Measurements from ENCODE around the gene RGS10. TPM values are rescaled to one million over a fixed set of nuclear protein-coding genes. Genes with fewer than 3 reads are reported as not detected.
A peak's percentile ranks its signal among the peaks of the same experiment; 100 is the strongest.

RGS10 gene
- total and polyA plus RNA-seq, 2 experiments from 2014 or later = 26.9 to 40.3 TPM

GRCh38 chr10:119483839-119484238, 58.7 kb downstream of the RGS10 start:
- H3K27me3 ChIP-seq (replicated peaks; ENCODE audit: insufficient read depth) = peaks cover 9% of the 10 kb centered on the region
- 54 to 57% methylated on average over 9 of the region's 9 CpGs for WGBS, 2 experiments (ENCODE audit: low coverage in 1 of 2, low lambda C conversion rate in 2 of 2, missing lambda C conversion rate in 2 of 2)
- H3K79me2 ChIP-seq (ENCODE audit: insufficient read depth) = no peaks in the 10 kb centered on the region
- H3K4me2 ChIP-seq (ENCODE audit: unreplicated experiment) = no peak overlapping the region
- H2AFZ ChIP-seq = no peak overlapping the region
- H3K9me2 ChIP-seq (ENCODE audit: insufficient read depth) = no peaks in the 10 kb centered on the region
- in situ Hi-C loops (cut with MboI) = no loop called here
- H3K27ac ChIP-seq = no peak overlapping the region
- no peaks in the 10 kb centered on the region for H3F3A ChIP-seq (ENCODE audit: insufficient read depth)
- TF ChIP-seq EZH2 (IDR thresholded peaks at IDR 0.05; ENCODE audit: insufficient read depth, poor library complexity, severe bottlenecking) (no peak), EZH2phosphoT487 (IDR thresholded peaks at IDR 0.05; ENCODE audit: insufficient read depth, low read depth) (no peak)
- no peak overlapping the region for H3K4me3 ChIP-seq
- no peaks in the 10 kb centered on the region for H3K36me3 ChIP-seq (ENCODE audit: low read depth)
- no peak overlapping the region for H3K9ac ChIP-seq
- no peaks in the 10 kb centered on the region for H3K9me3 ChIP-seq (ENCODE audit: low read depth)
- no peaks in the 10 kb centered on the region for H4K20me1 ChIP-seq (ENCODE audit: insufficient read depth)
- no peaks in the 10 kb centered on the region for H3K4me1 ChIP-seq (ENCODE audit: insufficient read depth)
- DNase-seq = no peak

GRCh38 chr10:119483001-119483400, 59.5 kb downstream of the RGS10 start:
- Histone ChIP-seq H2AFZ (no peak overlapping the region), H3K27ac (no peak overlapping the region), H3K9me3 (ENCODE audit: low read depth) (no peaks in the 10 kb centered on the region), H3F3A (ENCODE audit: insufficient read depth) (no peaks in the 10 kb centered on the region), H3K9me2 (ENCODE audit: insufficient read depth) (no peaks in the 10 kb centered on the region), H3K36me3 (ENCODE audit: low read depth) (no peaks in the 10 kb centered on the region), H3K9ac (no peak overlapping the region), H3K4me2 (ENCODE audit: unreplicated experiment) (no peak overlapping the region), H3K4me1 (ENCODE audit: insufficient read depth) (no peaks in the 10 kb centered on the region), H3K79me2 (ENCODE audit: insufficient read depth) (no peaks in the 10 kb centered on the region), H3K27me3 (replicated peaks; ENCODE audit: insufficient read depth) (peaks cover 13% of the 10 kb centered on the region), H4K20me1 (ENCODE audit: insufficient read depth) (no peaks in the 10 kb centered on the region), H3K4me3 (no peak overlapping the region)
- WGBS, 2 experiments (ENCODE audit: low coverage in 1 of 2, low lambda C conversion rate in 2 of 2, missing lambda C conversion rate in 2 of 2) = 76 to 93% methylated on average over 5 to 6 of the region's 6 CpGs
- in situ Hi-C loops (cut with MboI) = no loop called here
- DNase-seq = no peak
- TF ChIP-seq EZH2phosphoT487 (IDR thresholded peaks at IDR 0.05; ENCODE audit: insufficient read depth, low read depth) (no peak), EZH2 (IDR thresholded peaks at IDR 0.05; ENCODE audit: insufficient read depth, poor library complexity, severe bottlenecking) (no peak)

- in situ Hi-C loops (cut with MboI) = no loop called here
- peaks cover 24% of the 10 kb centered on the region for H3K27me3 ChIP-seq (replicated peaks; ENCODE audit: insufficient read depth)
- H3K27ac ChIP-seq = no peak overlapping the region
These were observed 60.6 kb downstream of the RGS10 start for GRCh38 chr10:119481781-119482426.

GRCh38 chr10:119480667-119481066, 61.9 kb downstream of the RGS10 start:
- Histone ChIP-seq H3K27ac (no peak overlapping the region), H4K20me1 (ENCODE audit: insufficient read depth) (no peaks in the 10 kb centered on the region), H3K4me2 (ENCODE audit: unreplicated experiment) (no peak overlapping the region), H3K9me3 (ENCODE audit: low read depth) (no peaks in the 10 kb centered on the region), H3K36me3 (ENCODE audit: low read depth) (no peaks in the 10 kb centered on the region), H3K9me2 (ENCODE audit: insufficient read depth) (no peaks in the 10 kb centered on the region), H2AFZ (no peak overlapping the region), H3K27me3 (replicated peaks; ENCODE audit: insufficient read depth) (peaks cover 33% of the 10 kb centered on the region), H3K79me2 (ENCODE audit: insufficient read depth) (no peaks in the 10 kb centered on the region), H3K4me1 (ENCODE audit: insufficient read depth) (no peaks in the 10 kb centered on the region), H3K9ac (no peak overlapping the region), H3F3A (ENCODE audit: insufficient read depth) (no peaks in the 10 kb centered on the region), H3K4me3 (no peak overlapping the region)
- in situ Hi-C loops (cut with MboI) = no loop called here
- 18 to 26% methylated on average over 4 of the region's 4 CpGs for WGBS, 2 experiments (ENCODE audit: low coverage in 1 of 2, low lambda C conversion rate in 2 of 2, missing lambda C conversion rate in 2 of 2)
- TF ChIP-seq EZH2 (IDR thresholded peaks at IDR 0.05; ENCODE audit: insufficient read depth, poor library complexity, severe bottlenecking) = no peak
- TF ChIP-seq EZH2phosphoT487 (IDR thresholded peaks at IDR 0.05; ENCODE audit: insufficient read depth, low read depth) = no peak
- peak; percentile 47 for DNase-seq

More at GRCh38 chr10:119481781-119482426, 60.6 kb downstream of the RGS10 start:
- Histone ChIP-seq H2AFZ (no peak overlapping the region), H3K4me3 (no peak overlapping the region), H3K4me2 (ENCODE audit: unreplicated experiment) (no peak overlapping the region), H4K20me1 (ENCODE audit: insufficient read depth) (no peaks in the 10 kb centered on the region), H3K9me2 (ENCODE audit: insufficient read depth) (no peaks in the 10 kb centered on the region), H3K9me3 (ENCODE audit: low read depth) (no peaks in the 10 kb centered on the region), H3K79me2 (ENCODE audit: insufficient read depth) (no peaks in the 10 kb centered on the region), H3F3A (ENCODE audit: insufficient read depth) (no peaks in the 10 kb centered on the region), H3K36me3 (ENCODE audit: low read depth) (no peaks in the 10 kb centered on the region), H3K9ac (no peak overlapping the region), H3K4me1 (ENCODE audit: insufficient read depth) (no peaks in the 10 kb centered on the region)
- DNase-seq = no peak
- TF ChIP-seq EZH2 (IDR thresholded peaks at IDR 0.05; ENCODE audit: insufficient read depth, poor library complexity, severe bottlenecking) (no peak), EZH2phosphoT487 (IDR thresholded peaks at IDR 0.05; ENCODE audit: insufficient read depth, low read depth) (no peak)
- 80 to 82% methylated on average over 12 of the region's 12 CpGs for WGBS, 2 experiments (ENCODE audit: low coverage in 1 of 2, low lambda C conversion rate in 2 of 2, missing lambda C conversion rate in 2 of 2)

Measured in GM23248 (cell line).